ENCODE results near the gene CAMTA1. TPM values are rescaled to one million over a fixed set of nuclear protein-coding genes. Genes with fewer than 3 reads are reported as not detected.
A peak's percentile ranks its signal among the peaks of the same experiment; 100 is the strongest.

CAMTA1 gene
- total and polyA plus RNA-seq, 9 of the 15 experiments (the other 6 are each of a cell fraction or from before 2014, with no cell fraction given) = 43.9 to 161 (median 65.9) TPM

DNA sequence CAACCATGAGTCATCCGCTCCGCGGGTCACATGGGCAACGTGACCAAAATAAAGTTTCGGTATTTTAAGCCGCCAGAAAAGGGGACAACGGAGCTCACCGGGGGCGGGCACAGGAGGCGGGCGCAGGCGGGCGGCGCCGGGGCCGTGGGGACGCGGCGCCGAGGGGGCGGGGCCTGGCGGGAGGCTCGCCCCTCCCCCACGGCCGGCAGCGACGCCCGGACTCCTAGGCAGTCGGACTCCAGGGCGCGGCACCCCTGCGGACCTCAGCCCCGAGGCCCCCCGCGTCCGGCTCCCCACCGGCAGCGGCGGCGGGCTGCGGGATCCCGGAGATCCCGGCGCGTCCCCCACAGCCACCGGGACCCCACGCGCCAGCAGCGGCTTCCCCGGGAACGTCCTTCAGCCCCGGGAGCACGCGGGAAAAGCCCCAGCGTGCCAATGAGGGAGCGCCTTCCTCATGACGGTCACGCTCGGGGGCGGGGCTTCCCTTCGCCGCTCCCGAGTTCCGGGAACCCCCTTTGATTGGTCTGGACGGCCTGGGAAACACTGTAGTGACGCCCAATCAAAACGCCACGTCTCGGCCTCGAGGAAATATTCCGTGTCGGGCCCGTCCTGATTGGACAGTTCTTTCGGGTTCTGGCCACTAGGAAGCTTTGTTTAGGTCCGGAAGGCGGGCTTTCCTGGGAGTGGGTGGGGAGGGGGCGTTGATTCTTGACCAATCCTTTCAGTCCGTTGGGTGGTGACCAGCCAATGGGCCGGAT lies 515 bp upstream of the CAMTA1 start (continued):
- TF ChIP-seq, protein P1, sequence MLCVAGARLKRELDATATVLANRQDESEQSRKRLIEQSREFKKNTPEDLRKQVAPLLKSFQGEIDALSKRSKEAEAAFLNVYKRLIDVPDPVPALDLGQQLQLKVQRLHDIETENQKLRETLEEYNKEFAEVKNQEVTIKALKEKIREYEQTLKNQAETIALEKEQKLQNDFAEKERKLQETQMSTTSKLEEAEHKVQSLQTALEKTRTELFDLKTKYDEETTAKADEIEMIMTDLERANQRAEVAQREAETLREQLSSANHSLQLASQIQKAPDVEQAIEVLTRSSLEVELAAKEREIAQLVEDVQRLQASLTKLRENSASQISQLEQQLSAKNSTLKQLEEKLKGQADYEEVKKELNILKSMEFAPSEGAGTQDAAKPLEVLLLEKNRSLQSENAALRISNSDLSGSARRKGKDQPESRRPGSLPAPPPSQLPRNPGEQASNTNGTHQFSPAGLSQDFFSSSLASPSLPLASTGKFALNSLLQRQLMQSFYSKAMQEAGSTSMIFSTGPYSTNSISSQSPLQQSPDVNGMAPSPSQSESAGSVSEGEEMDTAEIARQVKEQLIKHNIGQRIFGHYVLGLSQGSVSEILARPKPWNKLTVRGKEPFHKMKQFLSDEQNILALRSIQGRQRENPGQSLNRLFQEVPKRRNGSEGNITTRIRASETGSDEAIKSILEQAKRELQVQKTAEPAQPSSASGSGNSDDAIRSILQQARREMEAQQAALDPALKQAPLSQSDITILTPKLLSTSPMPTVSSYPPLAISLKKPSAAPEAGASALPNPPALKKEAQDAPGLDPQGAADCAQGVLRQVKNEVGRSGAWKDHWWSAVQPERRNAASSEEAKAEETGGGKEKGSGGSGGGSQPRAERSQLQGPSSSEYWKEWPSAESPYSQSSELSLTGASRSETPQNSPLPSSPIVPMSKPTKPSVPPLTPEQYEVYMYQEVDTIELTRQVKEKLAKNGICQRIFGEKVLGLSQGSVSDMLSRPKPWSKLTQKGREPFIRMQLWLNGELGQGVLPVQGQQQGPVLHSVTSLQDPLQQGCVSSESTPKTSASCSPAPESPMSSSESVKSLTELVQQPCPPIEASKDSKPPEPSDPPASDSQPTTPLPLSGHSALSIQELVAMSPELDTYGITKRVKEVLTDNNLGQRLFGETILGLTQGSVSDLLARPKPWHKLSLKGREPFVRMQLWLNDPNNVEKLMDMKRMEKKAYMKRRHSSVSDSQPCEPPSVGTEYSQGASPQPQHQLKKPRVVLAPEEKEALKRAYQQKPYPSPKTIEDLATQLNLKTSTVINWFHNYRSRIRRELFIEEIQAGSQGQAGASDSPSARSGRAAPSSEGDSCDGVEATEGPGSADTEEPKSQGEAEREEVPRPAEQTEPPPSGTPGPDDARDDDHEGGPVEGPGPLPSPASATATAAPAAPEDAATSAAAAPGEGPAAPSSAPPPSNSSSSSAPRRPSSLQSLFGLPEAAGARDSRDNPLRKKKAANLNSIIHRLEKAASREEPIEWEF (CRISPR knock-in tag; IDR thresholded peaks at IDR 0.05) = no peak
- TF ChIP-seq, protein P2, sequence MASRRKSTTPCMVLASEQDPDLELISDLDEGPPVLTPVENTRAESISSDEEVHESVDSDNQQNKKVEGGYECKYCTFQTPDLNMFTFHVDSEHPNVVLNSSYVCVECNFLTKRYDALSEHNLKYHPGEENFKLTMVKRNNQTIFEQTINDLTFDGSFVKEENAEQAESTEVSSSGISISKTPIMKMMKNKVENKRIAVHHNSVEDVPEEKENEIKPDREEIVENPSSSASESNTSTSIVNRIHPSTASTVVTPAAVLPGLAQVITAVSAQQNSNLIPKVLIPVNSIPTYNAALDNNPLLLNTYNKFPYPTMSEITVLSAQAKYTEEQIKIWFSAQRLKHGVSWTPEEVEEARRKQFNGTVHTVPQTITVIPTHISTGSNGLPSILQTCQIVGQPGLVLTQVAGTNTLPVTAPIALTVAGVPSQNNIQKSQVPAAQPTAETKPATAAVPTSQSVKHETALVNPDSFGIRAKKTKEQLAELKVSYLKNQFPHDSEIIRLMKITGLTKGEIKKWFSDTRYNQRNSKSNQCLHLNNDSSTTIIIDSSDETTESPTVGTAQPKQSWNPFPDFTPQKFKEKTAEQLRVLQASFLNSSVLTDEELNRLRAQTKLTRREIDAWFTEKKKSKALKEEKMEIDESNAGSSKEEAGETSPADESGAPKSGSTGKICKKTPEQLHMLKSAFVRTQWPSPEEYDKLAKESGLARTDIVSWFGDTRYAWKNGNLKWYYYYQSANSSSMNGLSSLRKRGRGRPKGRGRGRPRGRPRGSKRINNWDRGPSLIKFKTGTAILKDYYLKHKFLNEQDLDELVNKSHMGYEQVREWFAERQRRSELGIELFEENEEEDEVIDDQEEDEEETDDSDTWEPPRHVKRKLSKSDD (conservative IDR thresholded peaks at IDR 0.05; ENCODE audit: low read length) = no peak
- TF ChIP-seq BRD9 (IDR thresholded peaks at IDR 0.05; ENCODE audit: low read depth, partially characterized antibody) (no peak), ZFX (CRISPR knock-in tag; IDR thresholded peaks at IDR 0.05) (peak; percentile 76), NRF1 (conservative IDR thresholded peaks at IDR 0.05 in 1 of 2, IDR thresholded peaks at IDR 0.05 in 1 of 2) (peak; percentile 60 to 72; a peak in 3 of 4 replicates), XRCC5 (IDR thresholded peaks at IDR 0.05; ENCODE audit: low read depth, low read length) (peak; percentile 31; the same call in 1 of the 2 replicates), E2F3 (CRISPR knock-in tag; IDR thresholded peaks at IDR 0.05) (peak; percentile 94), ZNF778 (CRISPR knock-in tag; IDR thresholded peaks at IDR 0.05) (no peak)
- TF ChIP-seq, protein P3, sequence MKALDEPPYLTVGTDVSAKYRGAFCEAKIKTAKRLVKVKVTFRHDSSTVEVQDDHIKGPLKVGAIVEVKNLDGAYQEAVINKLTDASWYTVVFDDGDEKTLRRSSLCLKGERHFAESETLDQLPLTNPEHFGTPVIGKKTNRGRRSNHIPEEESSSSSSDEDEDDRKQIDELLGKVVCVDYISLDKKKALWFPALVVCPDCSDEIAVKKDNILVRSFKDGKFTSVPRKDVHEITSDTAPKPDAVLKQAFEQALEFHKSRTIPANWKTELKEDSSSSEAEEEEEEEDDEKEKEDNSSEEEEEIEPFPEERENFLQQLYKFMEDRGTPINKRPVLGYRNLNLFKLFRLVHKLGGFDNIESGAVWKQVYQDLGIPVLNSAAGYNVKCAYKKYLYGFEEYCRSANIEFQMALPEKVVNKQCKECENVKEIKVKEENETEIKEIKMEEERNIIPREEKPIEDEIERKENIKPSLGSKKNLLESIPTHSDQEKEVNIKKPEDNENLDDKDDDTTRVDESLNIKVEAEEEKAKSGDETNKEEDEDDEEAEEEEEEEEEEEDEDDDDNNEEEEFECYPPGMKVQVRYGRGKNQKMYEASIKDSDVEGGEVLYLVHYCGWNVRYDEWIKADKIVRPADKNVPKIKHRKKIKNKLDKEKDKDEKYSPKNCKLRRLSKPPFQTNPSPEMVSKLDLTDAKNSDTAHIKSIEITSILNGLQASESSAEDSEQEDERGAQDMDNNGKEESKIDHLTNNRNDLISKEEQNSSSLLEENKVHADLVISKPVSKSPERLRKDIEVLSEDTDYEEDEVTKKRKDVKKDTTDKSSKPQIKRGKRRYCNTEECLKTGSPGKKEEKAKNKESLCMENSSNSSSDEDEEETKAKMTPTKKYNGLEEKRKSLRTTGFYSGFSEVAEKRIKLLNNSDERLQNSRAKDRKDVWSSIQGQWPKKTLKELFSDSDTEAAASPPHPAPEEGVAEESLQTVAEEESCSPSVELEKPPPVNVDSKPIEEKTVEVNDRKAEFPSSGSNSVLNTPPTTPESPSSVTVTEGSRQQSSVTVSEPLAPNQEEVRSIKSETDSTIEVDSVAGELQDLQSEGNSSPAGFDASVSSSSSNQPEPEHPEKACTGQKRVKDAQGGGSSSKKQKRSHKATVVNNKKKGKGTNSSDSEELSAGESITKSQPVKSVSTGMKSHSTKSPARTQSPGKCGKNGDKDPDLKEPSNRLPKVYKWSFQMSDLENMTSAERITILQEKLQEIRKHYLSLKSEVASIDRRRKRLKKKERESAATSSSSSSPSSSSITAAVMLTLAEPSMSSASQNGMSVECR (CRISPR knock-in tag; IDR thresholded peaks at IDR 0.05) = peak; percentile 75; the same call in 1 of the 2 replicates
- TF ChIP-seq, protein P4, sequence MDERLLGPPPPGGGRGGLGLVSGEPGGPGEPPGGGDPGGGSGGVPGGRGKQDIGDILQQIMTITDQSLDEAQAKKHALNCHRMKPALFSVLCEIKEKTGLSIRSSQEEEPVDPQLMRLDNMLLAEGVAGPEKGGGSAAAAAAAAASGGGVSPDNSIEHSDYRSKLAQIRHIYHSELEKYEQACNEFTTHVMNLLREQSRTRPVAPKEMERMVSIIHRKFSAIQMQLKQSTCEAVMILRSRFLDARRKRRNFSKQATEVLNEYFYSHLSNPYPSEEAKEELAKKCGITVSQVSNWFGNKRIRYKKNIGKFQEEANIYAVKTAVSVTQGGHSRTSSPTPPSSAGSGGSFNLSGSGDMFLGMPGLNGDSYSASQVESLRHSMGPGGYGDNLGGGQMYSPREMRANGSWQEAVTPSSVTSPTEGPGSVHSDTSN (CRISPR knock-in tag; IDR thresholded peaks at IDR 0.05; ENCODE audit: low read depth) = no peak
- TF ChIP-seq, protein P4 (tag; conservative IDR thresholded peaks at IDR 0.05; ENCODE audit: low read depth) = peak; percentile 93
